HepG2 (cell line): Measurements from ENCODE around the gene HYAL1. TPM values are rescaled to one million over a fixed set of nuclear protein-coding genes. Genes with fewer than 3 reads are reported as not detected.

Experiments used
- ATM ChIP-seq: fragments of 450-650 bp; IDR thresholded peaks from 2 replicates; pipeline ENCODE4 v1.7.1; 2017; ENCODE audit warnings: mild to moderate bottlenecking, borderline replicate concordance
- CBFB ChIP-seq: sonication (generic); formaldehyde crosslinking; IDR thresholded peaks from 2 replicates; pipeline ENCODE4 v1.4.0; 2020; ENCODE audit warnings: missing genetic modification reagents
- CCAR2 ChIP-seq: fragments of 200-400 bp; formaldehyde crosslinking; optimal IDR thresholded peaks from 2 replicates; pipeline ENCODE3; 2018; ENCODE audit warnings: low read depth, mild to moderate bottlenecking, low read length, moderate library complexity
- HIVEP1 ChIP-seq: sonication (generic); formaldehyde crosslinking; IDR thresholded peaks from 2 replicates; pipeline ENCODE4 v1.4.0; 2020; ENCODE audit warnings: mild to moderate bottlenecking, missing genetic modification reagents
- HNF1A ChIP-seq, 2 experiments: sonication (generic) in 1 of 2; formaldehyde crosslinking in 1 of 2; IDR thresholded peaks; 2 replicates each; pipeline versions ENCODE4 v1.4.0 to v1.6.1; 2016 to 2020; ENCODE audit warnings: borderline replicate concordance in 1 of 2, low read depth in 1 of 2, mild to moderate bottlenecking in 1 of 2, missing genetic modification reagents in 1 of 2
- HOXA5 ChIP-seq: sonication (generic); formaldehyde crosslinking; IDR thresholded peaks from 2 replicates; pipeline ENCODE4 v1.4.0; 2020; ENCODE audit warnings: missing genetic modification reagents
- IKZF1 ChIP-seq: fragments of 450-650 bp; IDR thresholded peaks from 2 replicates; pipeline ENCODE4 v1.7.1; 2016
- KLF6 ChIP-seq: IDR thresholded peaks from 2 replicates; pipeline ENCODE4 v1.8.0; 2016; ENCODE audit warnings: missing biosample characterization, missing genetic modification reagents
- MIER2 ChIP-seq: IDR thresholded peaks from 2 replicates; pipeline ENCODE4 v1.6.1; 2016; ENCODE audit warnings: missing biosample characterization, missing genetic modification reagents
- PHF20 ChIP-seq: sonication (generic); formaldehyde crosslinking; IDR thresholded peaks from 2 replicates; pipeline ENCODE4 v1.5.0; 2020; ENCODE audit warnings: mild to moderate bottlenecking, missing genetic modification reagents
- RBAK ChIP-seq: sonication (generic); formaldehyde crosslinking; IDR thresholded peaks from 2 replicates; pipeline ENCODE4 v1.5.1; 2020; ENCODE audit warnings: mild to moderate bottlenecking, missing genetic modification reagents
- SMARCE1 ChIP-seq: fragments of 450-650 bp; IDR thresholded peaks from 2 replicates; pipeline ENCODE4 v1.6.1; 2017; ENCODE audit warnings: borderline replicate concordance
- SNAPC2 ChIP-seq: sonication (generic); formaldehyde crosslinking; IDR thresholded peaks from 2 replicates; pipeline ENCODE4 v1.8.1; 2022; ENCODE audit warnings: mild to moderate bottlenecking, missing genetic modification reagents
- THRA ChIP-seq: sonication (generic); formaldehyde crosslinking; IDR thresholded peaks from 2 replicates; pipeline ENCODE4 v1.4.0; 2020; ENCODE audit warnings: missing genetic modification reagents, borderline replicate concordance
- ZBTB33 ChIP-seq: sonication (generic); formaldehyde crosslinking; IDR thresholded peaks from 2 replicates; pipeline ENCODE4 v1.4.0; 2020; ENCODE audit warnings: missing genetic modification reagents
- ZNF136 ChIP-seq: sonication (generic); formaldehyde crosslinking; IDR thresholded peaks from 2 replicates; pipeline ENCODE4 v1.8.1; 2022; ENCODE audit warnings: low read depth, mild to moderate bottlenecking, moderate library complexity, missing genetic modification reagents
- ZNF383 ChIP-seq: sonication (generic); formaldehyde crosslinking; IDR thresholded peaks from 2 replicates; pipeline ENCODE4 v1.4.0; 2020; ENCODE audit warnings: missing genetic modification reagents, mild to moderate bottlenecking, borderline replicate concordance
- ZNF430 ChIP-seq: sonication (generic); formaldehyde crosslinking; IDR thresholded peaks from 2 replicates; pipeline ENCODE4 v1.9.0; 2021; ENCODE audit warnings: mild to moderate bottlenecking, missing genetic modification reagents
- ZNF549 ChIP-seq: sonication (generic); formaldehyde crosslinking; IDR thresholded peaks from 2 replicates; pipeline ENCODE4 v1.5.0; 2020; ENCODE audit warnings: missing genetic modification reagents
- ZNF766 ChIP-seq: sonication (generic); formaldehyde crosslinking; IDR thresholded peaks from 2 replicates; pipeline ENCODE4 v1.5.0; 2020; ENCODE audit warnings: missing genetic modification reagents, borderline replicate concordance
- polyA plus RNA-seq, 8 experiments: library from polyadenylated mRNA; depleted of rRNA in 3 of 8; stranded (reverse) in 7 of 8; unstranded in 1 of 8; fragments of >200 nt; fragmentation: Illumina TruSeq in 4 of 8; extraction: Trizol in 4 of 8; gene quantifications; 2 replicates each; pipeline versions ENCODE4 v1.2.1 to v1.2.3, GENCODE V29; 2011 to 2016; ENCODE audit warnings: low read depth in 4 of 8, missing spikeins in 1 of 8, mixed read lengths in 1 of 8; ENCODE audit not compliant: insufficient read depth in 1 of 8
- total RNA-seq, 5 experiments: library from RNA; depleted of rRNA; stranded (reverse); fragments of >200 nt; fragmentation: Illumina TruSeq; extraction: Trizol; gene quantifications; 2 replicates each; pipeline ENCODE4 v1.2.3, GENCODE V29; 2016; ENCODE audit warnings: low read depth in 1 of 5

Gene HYAL1
- total and polyA plus RNA-seq, 2 of the 13 experiments (the other 11 are each of a cell fraction or from before 2014, with no cell fraction given), result 76.5 to 193 TPM

- TF ChIP-seq HNF1A (IDR thresholded peaks at IDR 0.05; ENCODE audit: low read depth), result no peak
- no peak; the same call in 1 of the 2 replicates for TF ChIP-seq HNF1A (CRISPR knock-in tag; IDR thresholded peaks at IDR 0.05; ENCODE audit: borderline replicate concordance)
- TF ChIP-seq ZNF766 (CRISPR knock-in tag), result peak; percentile 82; the same call in 1 of the 2 replicates
- no peak for TF ChIP-seq ZNF430 (CRISPR knock-in tag)
- TF ChIP-seq SNAPC2 (CRISPR knock-in tag), result no peak
- TF ChIP-seq MIER2 (CRISPR knock-in tag), result no peak
- TF ChIP-seq SMARCE1, result no peak
- TF ChIP-seq IKZF1, result no peak
- peak; percentile 47; the same call in 1 of the 2 replicates for TF ChIP-seq HOXA5 (CRISPR knock-in tag)
- TF ChIP-seq KLF6 (CRISPR knock-in tag), result no peak
- TF ChIP-seq CBFB, result 0 out of 2 replicates have a peak, but pooled peaks have one; percentile 44
- no peak for TF ChIP-seq ZNF383
- no peak for TF ChIP-seq HIVEP1
- TF ChIP-seq CCAR2, result no peak
- no peak for TF ChIP-seq ZBTB33 (CRISPR knock-in tag)
- TF ChIP-seq ATM, result no peak
- no peak for TF ChIP-seq ZNF136 (CRISPR knock-in tag)
- TF ChIP-seq RBAK (CRISPR knock-in tag), result no peak
- peak; percentile 45 for TF ChIP-seq THRA (CRISPR knock-in tag)
- TF ChIP-seq ZNF549 (CRISPR knock-in tag), result no peak
- TF ChIP-seq PHF20 (CRISPR knock-in tag), result peak; percentile 92
These were observed 24.7 kb upstream of the HYAL1 start, which contains the start of gene TUSC2 (continued) for GRCh38 chr3:50327943-50328691.
